ENCODE measurements around the gene PDE11A. TPM values are rescaled to one million over a fixed set of nuclear protein-coding genes. Genes with fewer than 3 reads are reported as not detected.

PDE11A gene
- total and polyA plus RNA-seq, 2 of the 8 experiments (the other 6 are each of a cell fraction or from before 2014, with no cell fraction given), result 0.19 to 0.23 TPM

GRCh38 chr2:177646791-177647190, 425.8 kb downstream of the PDE11A start:
- no peaks in the 10 kb centered on the region for H3K79me1 ChIP-seq (ENCODE audit: low read depth, low read length)
- H2BK15ac ChIP-seq (ENCODE audit: low read length), result no peak overlapping the region
- no peak overlapping the region for H3K4me3 ChIP-seq (ENCODE audit: extremely low read depth in 1 of 4, insufficient read depth in 2 of 4, low read depth in 3 of 4, low read length in 4 of 4)
- no peak overlapping the region for H3K4ac ChIP-seq (replicated peaks; ENCODE audit: insufficient read length, low read depth, low read length)
- H3K23me2 ChIP-seq (ENCODE audit: low read depth, low read length), result no peaks in the 10 kb centered on the region
- no peak for DNase-seq (ENCODE audit: low read depth in 1 of 2, low spot score in 2 of 2)
- H2BK5ac ChIP-seq (ENCODE audit: low read depth, low read length), result no peak overlapping the region
- H3K27ac ChIP-seq (ENCODE audit: low read depth, low read length), result no peak overlapping the region
- no peak overlapping the region for H2AK5ac ChIP-seq (ENCODE audit: low read depth, low read length)
- no peak overlapping the region for H4K5ac ChIP-seq (ENCODE audit: insufficient read length, low read depth, low read length)
- no peak overlapping the region for H2AFZ ChIP-seq (ENCODE audit: low read length)
- no peak overlapping the region for H3K23ac ChIP-seq (ENCODE audit: insufficient read length)
- ChIA-PET CTCF (ENCODE audit: partially characterized antibody) (no interaction called here), POLR2A (ENCODE audit: partially characterized antibody) (no interaction called here)
- WGBS, 2 experiments (ENCODE audit: extremely low coverage in 1 of 2, insufficient coverage in 1 of 2, insufficient read length in 1 of 2, insufficient replicate concordance in 2 of 2, low coverage in 1 of 2, low lambda C conversion rate in 2 of 2, missing lambda C conversion rate in 1 of 2), result 74% methylated on average over 1 of the region's 1 CpG; no CpG with 5 or more reads in 1 of the 2 experiments
- H2BK12ac ChIP-seq (ENCODE audit: low read depth, low read length), result no peak overlapping the region
- H3K36me3 ChIP-seq (ENCODE audit: control insufficient read depth in 2 of 4, insufficient read depth in 4 of 4, low read length in 3 of 4), result no peaks in the 10 kb centered on the region; a peak in 1 of 8 replicates
- FAIRE-seq, result no peak
- H3K14ac ChIP-seq (ENCODE audit: insufficient read length), result no peak overlapping the region
- no peaks in the 10 kb centered on the region; a peak in 1 of 7 replicates for H3K27me3 ChIP-seq (replicated peaks in 1 of 4; ENCODE audit: control insufficient read depth in 3 of 4, extremely low read depth in 1 of 4, insufficient read depth in 3 of 4, low read length in 3 of 4)
- H3K4me2 ChIP-seq (ENCODE audit: insufficient read depth in 1 of 2, low read depth in 2 of 2, low read length in 2 of 2), result no peak overlapping the region
- no peak overlapping the region for H3K56ac ChIP-seq (replicated peaks; ENCODE audit: insufficient read length, low read depth, low read length)
- no peak overlapping the region for H3K18ac ChIP-seq (ENCODE audit: extremely low read depth, low read length)
- H4K8ac ChIP-seq (ENCODE audit: extremely low read depth, insufficient read depth, low read length), result no peak overlapping the region
- peaks cover 0 to 2% of the 10 kb centered on the region in 2 experiments; a peak in 2 of 4 replicates for H3K9me3 ChIP-seq (ENCODE audit: insufficient read depth in 2 of 2, low read depth in 1 of 2, low read length in 1 of 2)
- H3K79me2 ChIP-seq (ENCODE audit: control insufficient read depth in 1 of 2, insufficient read depth in 2 of 2, low read length in 2 of 2), result no peaks in the 10 kb centered on the region
- no peak overlapping the region for H2BK120ac ChIP-seq (replicated peaks; ENCODE audit: low read depth, low read length)
- no peak overlapping the region for H4K91ac ChIP-seq (replicated peaks; ENCODE audit: insufficient read length, low read length)
- no peak overlapping the region for H2BK20ac ChIP-seq (ENCODE audit: low read length)
- no peak overlapping the region for H3K9ac ChIP-seq (replicated peaks in 1 of 4; ENCODE audit: extremely low read depth in 1 of 4, low read depth in 3 of 4, low read length in 3 of 4)
- H3K4me1 ChIP-seq (replicated peaks in 1 of 4; ENCODE audit: control insufficient read depth in 3 of 4, insufficient read depth in 4 of 4, low read length in 3 of 4), result peaks cover 0 to 4% (median 0%) of the 10 kb centered on the region in 4 experiments; a peak in 2 of 7 replicates
- H4K20me1 ChIP-seq (replicated peaks in 1 of 2; ENCODE audit: control insufficient read depth in 1 of 2, insufficient read depth in 2 of 2, low read length in 2 of 2), result no peaks in the 10 kb centered on the region
- TF ChIP-seq, protein P1, sequence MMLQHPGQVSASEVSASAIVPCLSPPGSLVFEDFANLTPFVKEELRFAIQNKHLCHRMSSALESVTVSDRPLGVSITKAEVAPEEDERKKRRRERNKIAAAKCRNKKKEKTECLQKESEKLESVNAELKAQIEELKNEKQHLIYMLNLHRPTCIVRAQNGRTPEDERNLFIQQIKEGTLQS (IDR thresholded peaks at IDR 0.05; ENCODE audit: insufficient read depth, low read depth, low read length), result no peak
- TF ChIP-seq BCL11A (IDR thresholded peaks at IDR 0.05; ENCODE audit: low read depth in 2 of 2, low read length in 2 of 2), result no peak
- no peak for TF ChIP-seq TAF1 (IDR thresholded peaks at IDR 0.05; ENCODE audit: low read depth, low read length)
- no peak for TF ChIP-seq TAF7 (optimal IDR thresholded peaks at IDR 0.05; ENCODE audit: borderline replicate concordance, low read depth, low read length)

All from H1 (cell line).